T47D (cell line): ENCODE results near the gene ACOX2.
"Not testable (repeated sequence)": the region's sequence is repeated elsewhere in the genome, so short reads cannot be mapped to it uniquely, and the experiment has no call there.

Experiments used
- DNase-seq, 2 experiments: peaks; one replicate each; pipeline versions ENCODE4 v3.0.0 to v3.0.0-alpha.2; 2011 to 2012; ENCODE audit warnings: low read depth in 1 of 2, low spot score in 1 of 2
- JUND ChIP-seq: IDR thresholded peaks from 2 replicates; pipeline ENCODE4 v1.6.1; 2012; ENCODE audit warnings: low read depth
- in situ Hi-C: cut with HindIII; loops from 2 replicates; pipeline ENCODE4 v1.10.0; 2016; ENCODE audit warnings: low sequenced_read_pairs, low pct_unique_long_range_greater_than_20kb

The ACOX2 gene

GRCh38 chr3:58537412-58538301 lies 667 bp upstream of the ACOX2 start:
- no peak for TF ChIP-seq JUND
- in situ Hi-C loops: no loop called here
- peak in 1 of 2 experiments; percentile 40 for DNase-seq

- in situ Hi-C loops: no loop called here
- TF ChIP-seq JUND: no peak
- DNase-seq: no peak
Observed at GRCh38 chr3:58535531-58536500, 1.2 kb downstream of the ACOX2 start.

GRCh38 chr3:58534592-58535494 lies 2.1 kb downstream of the ACOX2 start:
- in situ Hi-C loops: no loop called here
- DNase-seq: no peak
- no peak for TF ChIP-seq JUND

GRCh38 chr3:58532794-58533220 lies 4.2 kb downstream of the ACOX2 start:
- no peak for TF ChIP-seq JUND
- in situ Hi-C loops: no loop called here
- peak; percentile 64 to 80 for DNase-seq

GRCh38 chr3:58531956-58532355 lies 5.0 kb downstream of the ACOX2 start:
- in situ Hi-C loops: no loop called here
- no peak for TF ChIP-seq JUND
- no peak for DNase-seq

- TF ChIP-seq JUND: no peak
- no peak for DNase-seq
- in situ Hi-C loops: no loop called here
Observed at GRCh38 chr3:58531555-58531954, 5.4 kb downstream of the ACOX2 start.

GRCh38 chr3:58530354-58530865 lies 6.6 kb downstream of the ACOX2 start:
- no peak for DNase-seq
- in situ Hi-C loops: no loop called here
- TF ChIP-seq JUND: no peak

GRCh38 chr3:58529516-58530353 lies 7.3 kb downstream of the ACOX2 start:
- DNase-seq: peak in 1 of 2 experiments; percentile 61
- no peak for TF ChIP-seq JUND
- in situ Hi-C loops: no loop called here

GRCh38 chr3:58528629-58529028 lies 8.4 kb downstream of the ACOX2 start:
- no peak for TF ChIP-seq JUND
- in situ Hi-C loops: no loop called here
- DNase-seq: peak; percentile 49 to 78

GRCh38 chr3:58527440-58527839 lies 9.6 kb downstream of the ACOX2 start:
- DNase-seq, in situ Hi-C loops: not testable (repeated sequence)

GRCh38 chr3:58526515-58526957 lies 10.5 kb downstream of the ACOX2 start:
- TF ChIP-seq JUND: no peak
- in situ Hi-C loops: no loop called here
- DNase-seq: peak; percentile 41 to 90
